GM23248 (cell line): ENCODE data around the gene FGGY. TPM values are rescaled to one million over a fixed set of nuclear protein-coding genes. Genes with fewer than 3 reads are reported as not detected.

ENCODE experiments used
- DNase-seq: peaks from one replicate; pipeline ENCODE4 v3.0.0-alpha.2; 2015
- H2AFZ ChIP-seq: fragments of 200-600 bp; sonication (generic); 2 replicates; pipeline ENCODE4 v1.6.1; 2016; ENCODE audit warnings: antibody characterized with exemption
- H3F3A ChIP-seq: fragments of 200-600 bp; sonication (generic); 2 replicates; pipeline ENCODE4 v1.6.1; 2016; ENCODE audit warnings: mild to moderate bottlenecking, antibody characterized with exemption, mixed run types; ENCODE audit not compliant: insufficient read depth
- H3K27ac ChIP-seq: fragments of 200-600 bp; sonication (generic); 2 replicates; pipeline ENCODE4 v1.5.1; 2016; ENCODE audit warnings: mild to moderate bottlenecking
- H3K27me3 ChIP-seq: fragments of 200-600 bp; sonication (generic); replicated peaks from 2 replicates; pipeline ENCODE4 v1.6.1; 2016; ENCODE audit warnings: mild to moderate bottlenecking; ENCODE audit not compliant: insufficient read depth
- H3K36me3 ChIP-seq: fragments of 200-600 bp; sonication (generic); 2 replicates; pipeline ENCODE4 v1.6.1; 2016; ENCODE audit warnings: low read depth, mild to moderate bottlenecking
- H3K4me1 ChIP-seq: fragments of 200-600 bp; sonication (generic); 2 replicates; pipeline ENCODE4 v1.6.1; 2016; ENCODE audit warnings: mild to moderate bottlenecking; ENCODE audit not compliant: insufficient read depth
- H3K4me2 ChIP-seq: fragments of 200-600 bp; sonication (generic); one replicate; pipeline ENCODE4 v1.6.1; 2016; ENCODE audit warnings: mild to moderate bottlenecking; ENCODE audit not compliant: unreplicated experiment
- H3K4me3 ChIP-seq: fragments of 200-600 bp; sonication (generic); 2 replicates; pipeline ENCODE4 v1.5.1; 2016; ENCODE audit warnings: mild to moderate bottlenecking
- H3K79me2 ChIP-seq: fragments of 200-600 bp; sonication (generic); 2 replicates; pipeline ENCODE4 v1.6.1; 2016; ENCODE audit warnings: mild to moderate bottlenecking; ENCODE audit not compliant: insufficient read depth
- H3K9ac ChIP-seq: fragments of 200-600 bp; sonication (generic); 2 replicates; pipeline ENCODE4 v1.6.1; 2016; ENCODE audit warnings: mild to moderate bottlenecking
- H3K9me2 ChIP-seq: fragments of 200-600 bp; sonication (generic); 2 replicates; pipeline ENCODE4 v1.6.1; 2016; ENCODE audit warnings: mixed run types, mild to moderate bottlenecking, moderate library complexity; ENCODE audit not compliant: insufficient read depth
- H3K9me3 ChIP-seq: fragments of 200-600 bp; sonication (generic); one replicate; pipeline ENCODE4 v1.6.1; 2017; ENCODE audit warnings: low read depth
- H4K20me1 ChIP-seq: fragments of 200-600 bp; sonication (generic); 2 replicates; pipeline ENCODE4 v1.6.0; 2016; ENCODE audit not compliant: insufficient read depth
- EZH2 ChIP-seq: fragments of 200-600 bp; sonication (generic); IDR thresholded peaks from 2 replicates; pipeline ENCODE4 v1.6.1; 2018; ENCODE audit warnings: antibody characterized with exemption, mild to moderate bottlenecking; ENCODE audit not compliant: insufficient read depth, poor library complexity, severe bottlenecking
- EZH2phosphoT487 ChIP-seq: fragments of 200-600 bp; sonication (generic); IDR thresholded peaks from 2 replicates; pipeline ENCODE4 v1.6.1; 2018; ENCODE audit warnings: antibody characterized with exemption, moderate library complexity, mild to moderate bottlenecking, low read depth; ENCODE audit not compliant: insufficient read depth
- WGBS, 2 experiments: methylation state at CpG; one replicate each; pipeline ENCODE4 v1.1.6; 2015 to 2017; ENCODE audit warnings: low lambda C conversion rate in 2 of 2, low coverage in 1 of 2; ENCODE audit errors: missing lambda C conversion rate in 2 of 2; 5-methylcytosine and 5-hydroxymethylcytosine counted together
- in situ Hi-C: fragments of 300-500 bp; cut with MboI; formaldehyde crosslinking; loops from 2 replicates; pipeline ENCODE4 v1.15.0; 2020
- polyA plus RNA-seq: library from polyadenylated mRNA; unstranded; fragments of >200 nt; fragmentation: Nextera tagmentation; extraction: Ambion mirVana; gene quantifications from 2 replicates; pipeline ENCODE4 v1.2.1, GENCODE V29; 2016
- total RNA-seq: library from RNA; depleted of rRNA; stranded (reverse); fragments of >200 nt; shearing (Covaris generic); gene quantifications from 2 replicates; pipeline ENCODE4 v1.2.3, GENCODE V29; 2014

The FGGY gene
- total and polyA plus RNA-seq, 2 experiments from 2014 or later: 12.8 to 16.9 TPM

DNA sequence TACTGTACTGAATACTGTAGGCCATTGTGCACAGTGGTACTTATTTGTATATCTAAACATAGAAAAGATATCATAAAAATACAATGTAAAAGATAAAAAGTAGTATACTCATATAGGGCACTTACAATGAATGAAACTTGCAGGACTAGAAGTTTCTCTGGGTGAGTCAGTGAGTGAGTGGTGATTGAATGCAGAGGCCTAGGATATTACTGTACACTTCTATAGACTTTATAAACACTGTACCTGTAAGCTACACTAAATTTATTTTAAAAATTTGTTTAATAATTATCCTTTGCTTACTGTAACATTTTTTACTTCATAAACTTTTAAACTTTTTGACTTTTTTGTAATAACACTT is 82.5 kb downstream of the FGGY start:
- Histone ChIP-seq H3K27me3 (no peaks in the 10 kb centered on the region), H3F3A (peaks cover 16% of the 10 kb centered on the region), H3K9ac (no peak overlapping the region), H4K20me1 (no peaks in the 10 kb centered on the region), H3K4me1 (peaks cover 22% of the 10 kb centered on the region), H3K27ac (no peak overlapping the region), H3K4me3 (no peak overlapping the region), H3K79me2 (no peaks in the 10 kb centered on the region), H3K9me2 (no peaks in the 10 kb centered on the region), H3K4me2 (no peak overlapping the region), H3K9me3 (no peaks in the 10 kb centered on the region), H2AFZ (no peak overlapping the region), H3K36me3 (no peaks in the 10 kb centered on the region)
- TF ChIP-seq EZH2phosphoT487 (no peak), EZH2 (no peak)
- DNase-seq: no peak
- in situ Hi-C loops: no loop called here

DNA sequence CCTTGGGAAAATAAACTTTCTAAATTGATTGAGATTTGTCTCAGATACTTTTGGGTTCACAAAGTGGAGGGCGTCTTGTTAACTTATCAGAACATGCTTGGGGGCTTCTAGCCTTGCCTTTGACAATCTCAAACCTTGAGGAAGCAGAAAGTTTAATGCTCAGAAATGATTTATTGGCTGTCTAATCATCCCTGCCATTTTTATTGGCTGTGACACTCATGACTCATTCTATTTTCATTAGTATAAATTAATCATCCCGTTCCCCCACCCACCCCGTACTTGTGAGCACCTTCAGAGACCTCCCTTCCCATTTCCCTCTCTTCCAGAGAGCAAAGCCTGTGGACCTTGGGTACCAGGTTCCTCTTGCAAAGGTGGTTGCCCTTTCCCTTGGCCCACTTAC is 87.1 kb downstream of the FGGY start:
- in situ Hi-C loops: no loop called here
- no peak for DNase-seq
- H3K36me3 ChIP-seq: no peaks in the 10 kb centered on the region
- H3K4me1 ChIP-seq: peaks cover 7% of the 10 kb centered on the region
- H3K4me3 ChIP-seq: no peak overlapping the region
- no peaks in the 10 kb centered on the region for H3F3A ChIP-seq
- TF ChIP-seq EZH2: no peak
- TF ChIP-seq EZH2phosphoT487: no peak
- no peaks in the 10 kb centered on the region for H3K79me2 ChIP-seq
- H3K27ac ChIP-seq: no peak overlapping the region
- H3K9ac ChIP-seq: no peak overlapping the region
- H3K4me2 ChIP-seq: no peak overlapping the region
- whole genome bisulfite sequencing, 2 experiments: 28 to 34% methylated on average over 3 of the region's 3 CpGs
- H3K9me3 ChIP-seq: no peaks in the 10 kb centered on the region
- H2AFZ ChIP-seq: no peak overlapping the region
- H3K9me2 ChIP-seq: no peaks in the 10 kb centered on the region; the same call in 1 of the 2 replicates
- no peaks in the 10 kb centered on the region for H4K20me1 ChIP-seq
- H3K27me3 ChIP-seq: no peaks in the 10 kb centered on the region

DNA sequence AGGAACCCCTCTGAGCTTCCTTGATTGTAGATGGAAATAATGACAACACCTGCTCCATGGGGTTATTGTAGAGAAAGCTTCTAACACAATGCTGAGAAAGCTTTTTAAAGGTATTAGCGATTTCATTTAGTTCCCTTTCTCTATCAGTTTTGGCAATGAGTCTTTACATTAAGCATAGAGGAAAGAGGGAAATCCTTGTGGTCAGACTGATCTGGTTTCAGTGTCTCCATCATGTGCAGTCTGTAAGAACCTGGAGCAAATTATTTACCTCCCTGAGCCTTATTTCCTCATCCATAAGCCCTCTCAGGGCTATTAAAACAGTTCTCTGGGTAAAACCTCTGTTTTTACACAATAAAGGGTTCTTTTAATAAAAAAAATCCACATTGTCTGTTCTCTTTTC is 87.5 kb downstream of the FGGY start:
- in situ Hi-C loops: no loop called here
- H3K27me3 ChIP-seq: no peaks in the 10 kb centered on the region
- WGBS, 2 experiments: 15% methylated on average over 1 of the region's 1 CpG

DNA sequence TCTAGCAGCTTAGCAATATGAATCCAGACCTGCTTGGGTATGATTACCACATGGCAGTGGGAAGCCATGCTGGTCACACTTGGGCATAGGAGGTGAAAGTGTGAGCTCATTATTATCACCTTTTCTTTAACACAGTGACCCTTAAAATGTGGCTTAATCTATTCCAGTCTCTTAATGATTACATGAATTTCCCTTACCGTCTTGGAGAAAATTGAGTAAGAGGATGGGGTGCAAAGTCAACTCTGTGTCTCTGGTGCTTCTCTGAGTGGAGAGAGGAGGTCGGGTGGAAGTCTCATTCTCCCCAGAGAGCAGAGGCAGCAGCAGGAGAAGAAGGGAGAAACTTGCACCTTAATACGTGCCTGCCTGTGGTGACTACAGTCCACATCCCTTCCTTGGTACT is 91.3 kb downstream of the FGGY start:
- H3K27ac ChIP-seq: no peak overlapping the region
- H2AFZ ChIP-seq: no peak overlapping the region
- no peaks in the 10 kb centered on the region for H3K9me3 ChIP-seq
- in situ Hi-C loops: no loop called here
- H4K20me1 ChIP-seq: no peaks in the 10 kb centered on the region
- H3K4me2 ChIP-seq: no peak overlapping the region
- H3K36me3 ChIP-seq: no peaks in the 10 kb centered on the region
- 92 to 93% methylated on average over 3 of the region's 3 CpGs for WGBS, 2 experiments
- no peaks in the 10 kb centered on the region for H3F3A ChIP-seq
- no peak overlapping the region for H3K9ac ChIP-seq
- H3K79me2 ChIP-seq: no peaks in the 10 kb centered on the region
- H3K4me1 ChIP-seq: peaks cover 6% of the 10 kb centered on the region
- H3K9me2 ChIP-seq: no peaks in the 10 kb centered on the region; the same call in 1 of the 2 replicates
- no peak for TF ChIP-seq EZH2
- no peak for TF ChIP-seq EZH2phosphoT487
- H3K27me3 ChIP-seq: no peaks in the 10 kb centered on the region
- no peak overlapping the region for H3K4me3 ChIP-seq
- no peak for DNase-seq

More for the DNA sequence above, 87.5 kb downstream of the FGGY start:
- no peak overlapping the region for H3K4me2 ChIP-seq
- H3K9me2 ChIP-seq: no peaks in the 10 kb centered on the region; the same call in 1 of the 2 replicates
- TF ChIP-seq EZH2: no peak
- no peak for TF ChIP-seq EZH2phosphoT487
- H3K27ac ChIP-seq: no peak overlapping the region
- no peak for DNase-seq
- H3K9me3 ChIP-seq: no peaks in the 10 kb centered on the region
- H3K4me1 ChIP-seq: peaks cover 2% of the 10 kb centered on the region
- no peaks in the 10 kb centered on the region for H3K79me2 ChIP-seq
- no peaks in the 10 kb centered on the region for H3K36me3 ChIP-seq
- no peak overlapping the region for H2AFZ ChIP-seq
- no peaks in the 10 kb centered on the region for H4K20me1 ChIP-seq
- H3K4me3 ChIP-seq: no peak overlapping the region
- no peaks in the 10 kb centered on the region for H3F3A ChIP-seq
- H3K9ac ChIP-seq: no peak overlapping the region

GRCh38 chr1:59389847-59390246 is 93.0 kb downstream of the FGGY start:
- Histone ChIP-seq H3K27ac (no peak overlapping the region), H3F3A (peaks cover 9% of the 10 kb centered on the region), H3K36me3 (no peaks in the 10 kb centered on the region), H2AFZ (no peak overlapping the region), H3K79me2 (no peaks in the 10 kb centered on the region), H3K9ac (no peak overlapping the region), H3K9me2 (no peaks in the 10 kb centered on the region; the same call in 1 of the 2 replicates), H3K27me3 (no peaks in the 10 kb centered on the region), H3K9me3 (no peaks in the 10 kb centered on the region), H3K4me1 (peaks cover 17% of the 10 kb centered on the region), H3K4me2 (no peak overlapping the region), H3K4me3 (no peak overlapping the region), H4K20me1 (no peaks in the 10 kb centered on the region)
- TF ChIP-seq EZH2phosphoT487 (no peak), EZH2 (no peak)
- in situ Hi-C loops: no loop called here
- no peak for DNase-seq
